ENCODE data around the gene IGSF9. TPM values are rescaled to one million over a fixed set of nuclear protein-coding genes. Genes with fewer than 3 reads are reported as not detected.

Gene IGSF9
- total and polyA plus RNA-seq, 2 of the 13 experiments (the other 11 are each of a cell fraction or from before 2014, with no cell fraction given): 0.03 TPM; not detected in 1

DNA sequence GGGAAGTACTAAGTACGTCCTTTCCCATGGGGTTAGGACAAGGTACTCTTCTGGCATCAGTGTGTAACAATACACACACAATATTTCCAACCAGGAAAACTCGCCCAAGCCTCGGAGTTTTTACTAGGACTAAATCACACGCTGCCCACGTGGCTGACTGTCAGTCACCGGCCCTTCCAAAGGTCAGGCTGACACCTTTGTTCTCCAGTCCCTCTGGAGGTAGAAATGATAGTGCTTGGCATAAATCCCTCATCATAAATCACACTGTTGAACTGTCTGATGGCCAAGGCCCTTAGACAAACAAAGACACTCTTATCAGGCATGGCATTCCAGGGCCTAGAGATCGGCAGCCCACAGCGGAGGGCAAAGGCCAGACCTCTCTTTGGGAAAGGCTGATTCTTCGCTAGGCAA lies 25.5 kb upstream of the IGSF9 start (continued):
- TF ChIP-seq, protein P1, sequence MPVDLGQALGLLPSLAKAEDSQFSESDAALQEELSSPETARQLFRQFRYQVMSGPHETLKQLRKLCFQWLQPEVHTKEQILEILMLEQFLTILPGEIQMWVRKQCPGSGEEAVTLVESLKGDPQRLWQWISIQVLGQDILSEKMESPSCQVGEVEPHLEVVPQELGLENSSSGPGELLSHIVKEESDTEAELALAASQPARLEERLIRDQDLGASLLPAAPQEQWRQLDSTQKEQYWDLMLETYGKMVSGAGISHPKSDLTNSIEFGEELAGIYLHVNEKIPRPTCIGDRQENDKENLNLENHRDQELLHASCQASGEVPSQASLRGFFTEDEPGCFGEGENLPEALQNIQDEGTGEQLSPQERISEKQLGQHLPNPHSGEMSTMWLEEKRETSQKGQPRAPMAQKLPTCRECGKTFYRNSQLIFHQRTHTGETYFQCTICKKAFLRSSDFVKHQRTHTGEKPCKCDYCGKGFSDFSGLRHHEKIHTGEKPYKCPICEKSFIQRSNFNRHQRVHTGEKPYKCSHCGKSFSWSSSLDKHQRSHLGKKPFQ (CRISPR knock-in tag; IDR thresholded peaks at IDR 0.05; ENCODE audit: insufficient replicate concordance): no peak
- TF ChIP-seq, protein P2, sequence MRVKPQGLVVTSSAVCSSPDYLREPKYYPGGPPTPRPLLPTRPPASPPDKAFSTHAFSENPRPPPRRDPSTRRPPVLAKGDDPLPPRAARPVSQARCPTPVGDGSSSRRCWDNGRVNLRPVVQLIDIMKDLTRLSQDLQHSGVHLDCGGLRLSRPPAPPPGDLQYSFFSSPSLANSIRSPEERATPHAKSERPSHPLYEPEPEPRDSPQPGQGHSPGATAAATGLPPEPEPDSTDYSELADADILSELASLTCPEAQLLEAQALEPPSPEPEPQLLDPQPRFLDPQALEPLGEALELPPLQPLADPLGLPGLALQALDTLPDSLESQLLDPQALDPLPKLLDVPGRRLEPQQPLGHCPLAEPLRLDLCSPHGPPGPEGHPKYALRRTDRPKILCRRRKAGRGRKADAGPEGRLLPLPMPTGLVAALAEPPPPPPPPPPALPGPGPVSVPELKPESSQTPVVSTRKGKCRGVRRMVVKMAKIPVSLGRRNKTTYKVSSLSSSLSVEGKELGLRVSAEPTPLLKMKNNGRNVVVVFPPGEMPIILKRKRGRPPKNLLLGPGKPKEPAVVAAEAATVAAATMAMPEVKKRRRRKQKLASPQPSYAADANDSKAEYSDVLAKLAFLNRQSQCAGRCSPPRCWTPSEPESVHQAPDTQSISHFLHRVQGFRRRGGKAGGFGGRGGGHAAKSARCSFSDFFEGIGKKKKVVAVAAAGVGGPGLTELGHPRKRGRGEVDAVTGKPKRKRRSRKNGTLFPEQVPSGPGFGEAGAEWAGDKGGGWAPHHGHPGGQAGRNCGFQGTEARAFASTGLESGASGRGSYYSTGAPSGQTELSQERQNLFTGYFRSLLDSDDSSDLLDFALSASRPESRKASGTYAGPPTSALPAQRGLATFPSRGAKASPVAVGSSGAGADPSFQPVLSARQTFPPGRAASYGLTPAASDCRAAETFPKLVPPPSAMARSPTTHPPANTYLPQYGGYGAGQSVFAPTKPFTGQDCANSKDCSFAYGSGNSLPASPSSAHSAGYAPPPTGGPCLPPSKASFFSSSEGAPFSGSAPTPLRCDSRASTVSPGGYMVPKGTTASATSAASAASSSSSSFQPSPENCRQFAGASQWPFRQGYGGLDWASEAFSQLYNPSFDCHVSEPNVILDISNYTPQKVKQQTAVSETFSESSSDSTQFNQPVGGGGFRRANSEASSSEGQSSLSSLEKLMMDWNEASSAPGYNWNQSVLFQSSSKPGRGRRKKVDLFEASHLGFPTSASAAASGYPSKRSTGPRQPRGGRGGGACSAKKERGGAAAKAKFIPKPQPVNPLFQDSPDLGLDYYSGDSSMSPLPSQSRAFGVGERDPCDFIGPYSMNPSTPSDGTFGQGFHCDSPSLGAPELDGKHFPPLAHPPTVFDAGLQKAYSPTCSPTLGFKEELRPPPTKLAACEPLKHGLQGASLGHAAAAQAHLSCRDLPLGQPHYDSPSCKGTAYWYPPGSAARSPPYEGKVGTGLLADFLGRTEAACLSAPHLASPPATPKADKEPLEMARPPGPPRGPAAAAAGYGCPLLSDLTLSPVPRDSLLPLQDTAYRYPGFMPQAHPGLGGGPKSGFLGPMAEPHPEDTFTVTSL (CRISPR knock-in tag; IDR thresholded peaks at IDR 0.05; ENCODE audit: borderline replicate concordance): peak; percentile 68; the same call in 1 of the 2 replicates
- TF ChIP-seq ZSCAN25 (CRISPR knock-in tag; IDR thresholded peaks at IDR 0.05) (no peak), ASH2L (IDR thresholded peaks at IDR 0.05; ENCODE audit: insufficient read length, low read depth, low read length) (no peak), NCOA5 (CRISPR knock-in tag; IDR thresholded peaks at IDR 0.05) (no peak), NR2F1 (CRISPR knock-in tag; IDR thresholded peaks at IDR 0.05) (peak; percentile 64 to 75), PHB2 (IDR thresholded peaks at IDR 0.05; ENCODE audit: partially characterized antibody) (no peak), ZNF296 (CRISPR knock-in tag; conservative IDR thresholded peaks at IDR 0.05) (no peak), ZMYM2 (CRISPR knock-in tag; IDR thresholded peaks at IDR 0.05) (no peak), NFYB (CRISPR knock-in tag; IDR thresholded peaks at IDR 0.05) (no peak)
- TF ChIP-seq, protein P3, sequence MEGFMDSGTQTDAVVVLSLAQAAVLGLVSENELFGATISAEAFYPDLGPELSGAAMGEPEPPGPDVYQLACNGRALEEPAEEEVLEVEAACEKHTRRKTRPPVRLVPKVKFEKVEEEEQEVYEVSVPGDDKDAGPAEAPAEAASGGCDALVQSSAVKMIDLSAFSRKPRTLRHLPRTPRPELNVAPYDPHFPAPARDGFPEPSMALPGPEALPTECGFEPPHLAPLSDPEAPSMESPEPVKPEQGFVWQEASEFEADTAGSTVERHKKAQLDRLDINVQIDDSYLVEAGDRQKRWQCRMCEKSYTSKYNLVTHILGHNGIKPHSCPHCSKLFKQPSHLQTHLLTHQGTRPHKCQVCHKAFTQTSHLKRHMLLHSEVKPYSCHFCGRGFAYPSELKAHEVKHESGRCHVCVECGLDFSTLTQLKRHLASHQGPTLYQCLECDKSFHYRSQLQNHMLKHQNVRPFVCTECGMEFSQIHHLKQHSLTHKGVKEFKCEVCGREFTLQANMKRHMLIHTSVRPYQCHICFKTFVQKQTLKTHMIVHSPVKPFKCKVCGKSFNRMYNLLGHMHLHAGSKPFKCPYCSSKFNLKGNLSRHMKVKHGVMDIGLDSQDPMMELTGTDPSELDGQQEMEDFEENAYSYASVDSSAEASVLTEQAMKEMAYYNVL (CRISPR knock-in tag; IDR thresholded peaks at IDR 0.05; ENCODE audit: borderline replicate concordance): no peak
- TF ChIP-seq, protein P4, sequence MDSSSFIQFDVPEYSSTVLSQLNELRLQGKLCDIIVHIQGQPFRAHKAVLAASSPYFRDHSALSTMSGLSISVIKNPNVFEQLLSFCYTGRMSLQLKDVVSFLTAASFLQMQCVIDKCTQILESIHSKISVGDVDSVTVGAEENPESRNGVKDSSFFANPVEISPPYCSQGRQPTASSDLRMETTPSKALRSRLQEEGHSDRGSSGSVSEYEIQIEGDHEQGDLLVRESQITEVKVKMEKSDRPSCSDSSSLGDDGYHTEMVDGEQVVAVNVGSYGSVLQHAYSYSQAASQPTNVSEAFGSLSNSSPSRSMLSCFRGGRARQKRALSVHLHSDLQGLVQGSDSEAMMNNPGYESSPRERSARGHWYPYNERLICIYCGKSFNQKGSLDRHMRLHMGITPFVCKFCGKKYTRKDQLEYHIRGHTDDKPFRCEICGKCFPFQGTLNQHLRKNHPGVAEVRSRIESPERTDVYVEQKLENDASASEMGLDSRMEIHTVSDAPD (CRISPR knock-in tag; IDR thresholded peaks at IDR 0.05): 0 out of 2 replicates have a peak, but pooled peaks have one; percentile 57
- TF ChIP-seq, protein P5, sequence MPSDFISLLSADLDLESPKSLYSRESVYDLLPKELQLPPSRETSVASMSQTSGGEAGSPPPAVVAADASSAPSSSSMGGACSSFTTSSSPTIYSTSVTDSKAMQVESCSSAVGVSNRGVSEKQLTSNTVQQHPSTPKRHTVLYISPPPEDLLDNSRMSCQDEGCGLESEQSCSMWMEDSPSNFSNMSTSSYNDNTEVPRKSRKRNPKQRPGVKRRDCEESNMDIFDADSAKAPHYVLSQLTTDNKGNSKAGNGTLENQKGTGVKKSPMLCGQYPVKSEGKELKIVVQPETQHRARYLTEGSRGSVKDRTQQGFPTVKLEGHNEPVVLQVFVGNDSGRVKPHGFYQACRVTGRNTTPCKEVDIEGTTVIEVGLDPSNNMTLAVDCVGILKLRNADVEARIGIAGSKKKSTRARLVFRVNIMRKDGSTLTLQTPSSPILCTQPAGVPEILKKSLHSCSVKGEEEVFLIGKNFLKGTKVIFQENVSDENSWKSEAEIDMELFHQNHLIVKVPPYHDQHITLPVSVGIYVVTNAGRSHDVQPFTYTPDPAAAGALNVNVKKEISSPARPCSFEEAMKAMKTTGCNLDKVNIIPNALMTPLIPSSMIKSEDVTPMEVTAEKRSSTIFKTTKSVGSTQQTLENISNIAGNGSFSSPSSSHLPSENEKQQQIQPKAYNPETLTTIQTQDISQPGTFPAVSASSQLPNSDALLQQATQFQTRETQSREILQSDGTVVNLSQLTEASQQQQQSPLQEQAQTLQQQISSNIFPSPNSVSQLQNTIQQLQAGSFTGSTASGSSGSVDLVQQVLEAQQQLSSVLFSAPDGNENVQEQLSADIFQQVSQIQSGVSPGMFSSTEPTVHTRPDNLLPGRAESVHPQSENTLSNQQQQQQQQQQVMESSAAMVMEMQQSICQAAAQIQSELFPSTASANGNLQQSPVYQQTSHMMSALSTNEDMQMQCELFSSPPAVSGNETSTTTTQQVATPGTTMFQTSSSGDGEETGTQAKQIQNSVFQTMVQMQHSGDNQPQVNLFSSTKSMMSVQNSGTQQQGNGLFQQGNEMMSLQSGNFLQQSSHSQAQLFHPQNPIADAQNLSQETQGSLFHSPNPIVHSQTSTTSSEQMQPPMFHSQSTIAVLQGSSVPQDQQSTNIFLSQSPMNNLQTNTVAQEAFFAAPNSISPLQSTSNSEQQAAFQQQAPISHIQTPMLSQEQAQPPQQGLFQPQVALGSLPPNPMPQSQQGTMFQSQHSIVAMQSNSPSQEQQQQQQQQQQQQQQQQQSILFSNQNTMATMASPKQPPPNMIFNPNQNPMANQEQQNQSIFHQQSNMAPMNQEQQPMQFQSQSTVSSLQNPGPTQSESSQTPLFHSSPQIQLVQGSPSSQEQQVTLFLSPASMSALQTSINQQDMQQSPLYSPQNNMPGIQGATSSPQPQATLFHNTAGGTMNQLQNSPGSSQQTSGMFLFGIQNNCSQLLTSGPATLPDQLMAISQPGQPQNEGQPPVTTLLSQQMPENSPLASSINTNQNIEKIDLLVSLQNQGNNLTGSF (CRISPR knock-in tag; IDR thresholded peaks at IDR 0.05): no peak
